SK-N-SH (cell line): ENCODE measurements around the gene MS4A3.
"Not testable (repeated sequence)": the region's sequence is repeated elsewhere in the genome, so short reads cannot be mapped to it uniquely, and the experiment has no call there.

Experiments
- TEAD4 ChIP-seq: IDR thresholded peaks from 2 replicates; pipeline ENCODE4 v1.4.0; 2012; ENCODE audit warnings: mild to moderate bottlenecking, borderline replicate concordance; ENCODE audit not compliant: insufficient read depth
- TF ChIP-seq, protein P1 (sequence below): IDR thresholded peaks from 2 replicates; pipeline ENCODE4 v1.4.0; 2012; ENCODE audit warnings: low read depth, borderline replicate concordance

DNA sequence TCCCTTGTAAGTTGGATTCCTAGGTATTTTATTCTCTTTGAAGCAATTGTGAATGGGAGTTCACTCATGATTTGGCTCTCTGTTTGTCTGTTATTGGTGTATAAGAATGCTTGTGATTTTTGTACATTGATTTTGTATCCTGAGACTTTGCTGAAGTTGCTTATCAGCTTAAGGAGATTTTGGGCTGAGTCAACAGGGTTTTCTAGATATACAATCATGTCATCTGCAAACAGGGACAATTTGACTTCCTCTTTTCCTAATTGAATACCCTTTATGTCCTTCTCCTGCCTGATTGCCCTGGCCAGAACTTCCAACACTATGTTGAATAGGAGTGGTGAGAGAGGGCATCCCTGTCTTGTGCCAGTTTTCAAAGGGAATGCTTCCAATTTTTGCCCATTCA, 6.0 kb upstream of the MS4A3 start:
- TF ChIP-seq, protein P1, sequence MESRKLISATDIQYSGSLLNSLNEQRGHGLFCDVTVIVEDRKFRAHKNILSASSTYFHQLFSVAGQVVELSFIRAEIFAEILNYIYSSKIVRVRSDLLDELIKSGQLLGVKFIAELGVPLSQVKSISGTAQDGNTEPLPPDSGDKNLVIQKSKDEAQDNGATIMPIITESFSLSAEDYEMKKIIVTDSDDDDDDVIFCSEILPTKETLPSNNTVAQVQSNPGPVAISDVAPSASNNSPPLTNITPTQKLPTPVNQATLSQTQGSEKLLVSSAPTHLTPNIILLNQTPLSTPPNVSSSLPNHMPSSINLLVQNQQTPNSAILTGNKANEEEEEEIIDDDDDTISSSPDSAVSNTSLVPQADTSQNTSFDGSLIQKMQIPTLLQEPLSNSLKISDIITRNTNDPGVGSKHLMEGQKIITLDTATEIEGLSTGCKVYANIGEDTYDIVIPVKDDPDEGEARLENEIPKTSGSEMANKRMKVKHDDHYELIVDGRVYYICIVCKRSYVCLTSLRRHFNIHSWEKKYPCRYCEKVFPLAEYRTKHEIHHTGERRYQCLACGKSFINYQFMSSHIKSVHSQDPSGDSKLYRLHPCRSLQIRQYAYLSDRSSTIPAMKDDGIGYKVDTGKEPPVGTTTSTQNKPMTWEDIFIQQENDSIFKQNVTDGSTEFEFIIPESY: not testable (repeated sequence)
- not testable (repeated sequence) for TF ChIP-seq TEAD4
